ENCODE measurements around the gene RAB6C. TPM values are rescaled to one million over a fixed set of nuclear protein-coding genes. Genes with fewer than 3 reads are reported as not detected.
A peak's percentile ranks its signal among the peaks of the same experiment; 100 is the strongest.
"Not testable (repeated sequence)": the region's sequence is repeated elsewhere in the genome, so short reads cannot be mapped to it uniquely, and the experiment has no call there.

Gene RAB6C
- not detected in 2 replicates for total RNA-seq

DNA sequence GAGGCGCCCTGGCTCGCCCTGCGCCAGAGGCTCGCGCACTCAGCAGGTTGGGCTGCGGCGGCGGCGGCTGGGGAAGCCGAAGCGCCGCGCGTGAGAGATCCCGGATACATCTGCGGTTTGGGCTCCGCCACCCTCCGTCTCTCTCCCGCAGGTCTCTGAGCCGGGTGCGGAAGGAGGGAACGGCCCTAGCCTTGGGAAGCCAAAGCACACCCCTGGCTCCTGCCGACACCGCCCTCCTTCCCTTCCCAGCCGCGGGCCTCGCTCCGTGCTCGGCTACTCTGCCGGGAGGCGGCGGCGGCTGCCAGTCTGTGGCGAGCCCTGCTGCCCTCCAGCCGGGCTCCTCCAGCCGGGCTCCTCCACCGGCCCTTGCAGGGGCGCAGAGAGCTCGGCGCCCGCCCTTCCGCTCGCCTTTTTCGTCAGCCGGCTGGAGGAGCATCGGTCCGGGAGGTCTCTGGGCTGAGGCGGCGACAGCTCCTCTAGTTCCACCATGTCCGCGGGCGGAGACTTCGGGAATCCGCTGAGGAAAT is at the start of gene RAB6C:
Gene RAB6C (plus strand): TSS at position 38 of the 527 bp plus-strand sequence. CDS start 450 bp downstream, at position 488.
- DNase-seq (ENCODE audit: low read depth): not testable (repeated sequence)

DNA sequence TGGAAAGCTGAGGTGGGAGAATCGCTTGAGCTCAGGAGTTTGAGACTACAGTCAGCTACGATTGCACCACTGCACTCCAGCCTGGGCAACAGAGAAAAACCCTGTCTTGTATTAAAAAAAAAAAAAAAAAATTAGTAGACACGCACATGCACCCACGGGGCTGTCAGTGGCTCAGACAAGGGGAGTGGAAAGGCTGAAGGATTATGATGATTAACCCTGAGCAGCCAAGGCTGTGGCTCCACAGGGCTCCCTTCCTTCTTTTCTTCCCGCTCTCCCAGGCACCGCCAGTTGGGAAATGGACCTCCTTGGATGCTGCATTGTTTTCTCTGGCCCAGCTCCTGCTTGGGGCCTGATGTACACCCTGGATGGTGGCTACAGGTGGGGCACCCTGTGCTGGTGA is 49.0 kb upstream of the RAB6C start:
- no peak for DNase-seq (ENCODE audit: low read depth)

DNA sequence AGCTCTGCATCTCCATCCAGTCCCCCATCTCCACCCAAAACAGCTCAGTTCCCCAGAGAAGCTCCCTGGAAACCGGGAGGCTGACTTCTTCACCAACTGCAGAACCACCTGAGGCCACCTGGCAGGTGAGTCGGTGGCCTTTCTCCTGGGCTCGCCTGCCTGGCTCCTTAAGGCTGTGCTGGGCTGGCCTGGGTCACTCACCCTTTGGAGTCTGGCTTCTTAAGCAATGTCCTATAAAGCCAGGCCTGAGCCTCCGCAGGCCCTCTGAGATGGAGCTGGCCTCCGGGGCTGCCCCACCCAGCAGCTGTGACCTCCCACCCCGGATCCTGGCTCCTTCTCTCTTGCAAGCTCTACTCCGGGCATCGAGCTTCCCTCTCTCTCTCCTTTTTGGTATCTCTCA is 46.1 kb upstream of the RAB6C start:
- DNase-seq (ENCODE audit: low read depth): not testable (repeated sequence)

DNA sequence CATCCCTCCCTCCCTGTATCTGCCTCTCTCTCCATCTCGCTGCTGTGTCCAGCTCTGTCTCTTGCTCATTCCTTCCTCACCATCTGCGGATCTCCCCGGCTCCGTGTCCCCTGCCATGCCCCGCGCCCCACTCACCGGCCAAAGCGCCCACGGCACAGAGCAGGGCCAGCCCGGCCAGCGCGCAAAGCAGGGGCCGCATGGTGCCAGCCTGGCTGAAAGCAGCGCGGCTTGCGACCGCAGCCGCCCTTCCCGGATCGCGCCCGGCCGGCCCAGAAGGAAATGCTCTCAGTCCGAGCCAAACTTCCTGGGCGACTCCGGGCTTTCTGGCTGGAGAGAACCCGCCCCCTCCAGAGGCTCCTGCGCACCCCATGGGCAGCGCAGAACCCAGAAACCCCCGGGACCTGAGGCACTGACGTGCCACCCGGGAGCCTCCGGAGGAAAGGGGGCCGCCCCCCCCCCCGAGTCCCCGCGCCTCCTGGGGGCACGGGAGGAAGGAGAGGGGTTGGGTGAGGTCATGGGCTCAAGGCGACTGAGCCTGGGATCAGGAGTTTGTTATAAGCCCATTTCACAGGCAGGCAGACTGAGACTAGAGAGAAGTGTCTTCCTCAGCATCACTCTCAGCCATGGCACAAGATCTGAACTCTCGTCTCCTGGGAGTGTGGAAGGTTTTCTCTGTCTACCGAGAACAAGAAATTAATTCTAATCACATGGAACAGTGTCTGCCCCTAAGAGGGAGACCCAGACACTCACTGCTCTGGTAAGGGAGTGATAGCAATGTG is 45.2 kb upstream of the RAB6C start:
- no peak for DNase-seq (ENCODE audit: low read depth)

DNA sequence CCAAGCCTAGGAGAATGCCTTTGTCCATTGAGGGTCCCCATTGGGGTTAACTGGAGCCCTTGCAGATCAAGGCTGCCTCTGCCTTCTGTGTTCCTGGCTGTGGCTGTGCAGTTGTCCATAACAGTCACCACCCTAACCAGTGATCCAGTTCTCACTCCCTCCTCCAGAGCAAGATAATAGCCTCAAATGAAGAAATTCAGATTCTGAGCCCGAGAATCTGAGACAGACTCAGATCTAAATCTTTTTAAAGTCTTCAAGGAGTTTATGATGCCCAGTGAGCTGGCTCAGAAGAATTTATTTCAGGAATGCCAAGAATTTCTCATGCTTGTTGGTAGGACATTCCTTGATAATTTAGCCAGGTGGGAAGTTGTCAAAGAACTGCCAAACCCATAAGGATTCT is 44.3 kb upstream of the RAB6C start:
- peak; percentile 14 for DNase-seq (ENCODE audit: low read depth)

DNA sequence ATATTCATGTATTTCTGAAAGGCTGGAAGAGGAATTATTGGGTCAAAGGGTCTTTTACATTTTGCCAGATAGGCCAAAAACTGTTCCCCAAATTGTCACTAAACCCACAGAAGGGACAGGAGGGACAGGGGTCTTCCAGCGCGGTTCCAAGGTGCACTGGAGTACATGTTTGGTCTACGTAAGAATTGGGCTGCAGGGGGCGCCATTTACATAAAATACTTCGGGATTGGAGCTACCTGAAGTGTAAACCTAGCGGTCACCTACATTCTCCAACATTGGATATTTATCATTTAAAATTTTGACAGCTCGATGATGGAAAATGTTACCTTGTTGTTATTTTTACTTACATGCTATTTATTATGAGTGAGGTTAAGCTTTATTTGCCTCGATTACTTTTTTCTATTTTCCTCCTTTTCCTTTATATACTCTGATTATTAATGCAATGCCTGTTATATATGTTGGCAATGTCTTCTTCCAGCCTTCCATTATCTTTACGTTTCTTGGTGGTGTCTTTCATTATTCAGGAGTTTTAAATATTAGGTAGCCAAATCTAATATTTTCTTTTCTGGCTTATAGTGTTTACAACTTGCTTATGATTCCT is 43.0 kb upstream of the RAB6C start:
- DNase-seq (ENCODE audit: low read depth): no peak

DNA sequence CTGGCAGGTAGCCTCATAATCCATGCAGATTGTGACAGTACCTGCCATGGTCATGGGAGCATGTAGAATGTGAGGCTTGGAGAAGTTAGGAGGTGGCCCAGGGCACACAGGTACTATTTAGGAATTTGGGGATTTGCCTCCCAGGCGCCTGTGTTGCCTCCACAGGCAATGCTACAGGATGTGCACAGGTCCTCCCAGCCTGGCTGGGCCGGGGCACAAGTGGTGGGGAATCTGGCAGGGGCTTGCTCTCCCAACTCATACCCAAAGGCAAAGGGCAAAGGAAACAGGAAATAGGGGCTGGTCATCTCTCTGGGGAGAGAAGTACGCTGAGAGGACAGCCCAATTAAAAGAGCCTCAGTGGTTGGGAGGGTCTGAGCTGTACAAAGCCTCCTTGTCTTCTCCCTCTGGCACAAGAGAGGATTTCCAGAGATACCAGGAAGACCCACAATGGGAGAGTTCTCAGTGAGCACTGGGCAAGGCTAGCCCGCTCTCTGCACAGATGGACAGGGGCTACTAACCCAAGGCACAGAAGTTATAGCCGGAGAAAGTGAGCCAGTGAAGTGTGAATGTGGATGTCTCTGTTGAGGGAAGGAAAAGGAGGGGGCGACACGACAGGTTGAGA is 40.5 kb upstream of the RAB6C start:
- not testable (repeated sequence) for DNase-seq (ENCODE audit: low read depth)

DNA sequence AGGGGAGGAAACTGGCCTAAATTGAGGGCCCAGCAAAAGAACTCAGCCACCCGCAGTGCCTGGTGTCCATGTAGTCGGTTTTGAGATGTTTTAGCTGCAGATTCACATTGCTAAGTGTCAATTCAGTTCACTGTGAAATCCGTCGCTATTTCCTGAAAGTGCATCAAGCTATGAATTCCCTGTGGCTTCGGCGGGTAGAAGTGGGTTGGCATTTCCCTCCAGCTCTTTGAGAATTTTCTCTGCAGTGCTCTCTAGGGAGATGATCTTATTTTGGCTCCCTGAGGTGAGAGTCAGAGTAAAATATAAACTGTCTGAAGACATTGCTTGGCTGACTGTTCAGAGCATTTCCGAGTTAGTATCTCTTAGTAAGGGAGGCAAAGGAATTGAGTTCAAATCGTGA is 36.0 kb upstream of the RAB6C start:
- DNase-seq (ENCODE audit: low read depth): not testable (repeated sequence)

DNA sequence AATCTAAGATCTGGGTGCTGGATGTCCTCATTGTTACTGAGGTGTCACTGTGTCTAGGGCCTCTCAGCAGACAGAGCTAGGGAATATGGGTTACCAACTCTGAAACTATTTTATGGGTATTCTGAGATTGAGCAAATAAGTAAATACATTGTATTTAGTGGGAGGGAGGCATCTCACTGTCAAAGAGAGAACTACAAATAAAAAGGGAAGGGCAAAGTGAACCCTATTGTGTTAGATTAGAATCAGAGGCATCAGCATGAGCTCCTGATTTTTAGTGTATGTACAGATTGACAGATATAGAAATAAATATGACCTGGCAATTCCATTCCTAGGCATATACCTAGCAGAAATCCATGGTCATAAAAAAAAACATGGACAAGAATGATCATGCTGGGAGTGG is 33.9 kb upstream of the RAB6C start:
- no peak for DNase-seq (ENCODE audit: low read depth)

DNA sequence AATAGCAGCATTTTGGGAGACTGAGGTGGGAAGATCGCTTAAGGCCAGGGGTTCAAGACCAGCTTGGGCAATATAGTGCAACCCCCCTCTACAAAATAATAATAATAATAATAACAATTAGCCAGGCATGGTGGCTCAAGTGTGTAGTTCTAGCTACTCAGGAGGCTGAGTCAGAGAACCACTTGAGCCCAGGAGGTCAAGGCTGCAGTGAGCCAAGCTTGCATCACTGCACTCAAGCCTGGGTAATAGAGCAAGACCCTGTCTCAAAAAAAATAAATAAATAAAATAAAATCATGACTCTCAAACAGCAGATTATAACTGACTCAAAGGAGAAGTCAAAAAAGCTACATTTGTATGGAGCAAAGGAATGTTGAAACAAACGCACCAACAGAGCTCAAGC is 31.8 kb upstream of the RAB6C start:
- DNase-seq (ENCODE audit: low read depth): peak; percentile 1

DNA sequence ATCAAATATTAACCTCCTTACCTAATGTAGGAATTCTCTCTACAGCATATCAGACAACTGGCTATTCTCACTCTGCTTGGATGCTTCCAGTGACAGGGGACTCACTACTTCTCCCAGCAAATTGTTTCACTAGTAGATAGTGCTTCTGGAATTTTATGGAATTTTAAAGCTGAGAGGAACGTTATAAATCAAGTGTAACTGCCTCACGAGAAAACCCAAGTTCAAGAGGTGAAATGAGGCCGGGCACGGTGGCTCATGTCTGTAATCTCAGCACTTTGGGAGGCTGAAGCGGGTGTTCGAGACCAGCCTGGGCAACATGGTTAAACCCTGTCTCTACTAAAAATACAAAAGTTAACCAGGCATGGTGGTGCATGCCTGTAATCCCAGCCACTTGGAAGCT is 23.3 kb upstream of the RAB6C start:
- DNase-seq (ENCODE audit: low read depth): not testable (repeated sequence)

DNA sequence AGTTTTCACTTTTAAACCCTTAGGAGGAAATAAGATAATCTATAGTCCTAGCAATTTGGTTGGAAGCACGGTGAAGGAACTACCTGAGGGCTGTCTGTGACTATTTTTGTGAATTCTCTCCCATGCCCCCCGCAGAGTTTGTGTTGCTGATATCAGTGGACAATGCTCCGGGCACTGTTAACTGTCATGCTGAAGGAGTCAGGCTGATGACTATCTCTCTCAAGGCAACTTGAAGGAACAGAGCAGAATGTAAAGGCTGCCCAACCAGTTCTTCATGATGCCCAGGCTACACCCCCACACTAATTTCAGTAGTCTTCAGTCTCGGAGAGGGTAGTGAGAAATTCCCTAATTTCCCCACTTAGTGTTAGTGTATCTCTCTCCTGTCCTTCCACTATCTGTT is 21.6 kb upstream of the RAB6C start:
- DNase-seq (ENCODE audit: low read depth): no peak

DNA sequence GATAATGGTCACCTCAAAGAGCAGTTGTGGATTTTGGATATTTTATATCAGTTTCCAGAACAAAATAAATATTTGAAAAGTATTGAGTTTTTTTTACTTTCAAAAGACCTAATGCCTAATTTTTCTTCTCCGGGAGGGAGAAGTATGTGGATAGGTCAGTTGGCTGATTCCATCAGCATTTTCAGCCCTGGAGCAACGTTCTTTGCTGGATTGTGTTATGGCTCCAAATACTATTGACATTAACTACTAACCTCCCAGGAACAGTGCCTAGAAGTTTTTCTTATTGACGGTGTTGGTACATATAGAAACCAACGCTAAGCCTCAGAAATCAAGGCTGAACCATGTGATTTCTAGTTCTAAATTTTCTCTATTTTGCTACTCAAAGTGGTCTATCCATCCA is 20.7 kb upstream of the RAB6C start:
- not testable (repeated sequence) for DNase-seq (ENCODE audit: low read depth)

DNA sequence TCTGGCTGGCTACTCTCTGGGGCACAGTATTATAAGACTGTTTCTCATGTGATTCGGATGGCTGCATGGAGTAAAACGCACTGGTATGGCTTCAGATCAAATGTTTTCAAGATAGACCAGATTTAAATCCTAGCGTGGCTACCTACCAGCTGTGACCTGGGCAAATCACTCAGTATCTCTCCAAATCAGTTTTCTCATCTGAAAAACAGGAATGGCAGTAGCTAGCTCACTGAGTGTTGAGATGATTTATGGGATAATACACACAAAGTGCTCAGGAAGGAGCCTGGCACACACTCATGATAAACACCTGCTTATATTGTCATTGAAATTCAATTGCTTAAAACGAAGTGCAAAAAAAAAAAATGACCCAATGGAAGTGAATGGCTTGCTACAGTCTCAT is 10.9 kb upstream of the RAB6C start:
- DNase-seq (ENCODE audit: low read depth): not testable (repeated sequence)

DNA sequence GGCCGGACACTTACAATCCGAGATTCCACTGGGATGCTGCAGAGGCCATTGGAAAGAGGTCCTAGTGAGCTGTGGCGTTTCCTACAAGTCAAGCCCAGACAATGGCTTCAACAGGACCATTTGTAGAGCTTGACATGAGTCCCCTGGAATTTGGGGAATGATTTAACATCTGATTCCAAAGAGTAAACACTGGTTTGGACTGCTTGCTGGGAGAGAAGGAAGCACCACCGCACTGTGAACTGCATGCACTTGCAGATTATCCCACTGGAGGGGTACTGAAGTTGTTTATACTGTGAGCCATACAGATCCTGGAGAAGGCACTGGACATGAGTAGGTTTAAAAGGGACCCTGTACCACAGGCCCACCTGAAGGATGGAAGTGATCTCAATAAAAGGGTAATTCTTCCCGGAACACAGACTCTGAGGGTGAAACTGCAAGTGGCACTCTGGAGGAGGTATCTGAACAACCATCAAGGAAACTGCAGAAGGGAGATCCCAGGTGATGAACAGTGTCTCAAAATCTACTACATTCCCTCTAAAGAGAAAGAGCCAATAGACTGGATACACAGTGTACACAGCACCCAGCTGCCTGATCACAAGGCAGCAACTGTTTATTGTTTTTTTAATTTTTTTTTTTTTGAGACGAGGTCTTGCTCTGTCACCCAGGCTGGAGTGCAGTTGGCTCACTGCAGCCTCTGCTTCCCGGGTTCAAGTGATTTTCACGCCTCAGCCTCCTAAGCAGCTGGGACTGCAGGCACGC is 4.3 kb upstream of the RAB6C start:
- DNase-seq (ENCODE audit: low read depth): no peak

DNA sequence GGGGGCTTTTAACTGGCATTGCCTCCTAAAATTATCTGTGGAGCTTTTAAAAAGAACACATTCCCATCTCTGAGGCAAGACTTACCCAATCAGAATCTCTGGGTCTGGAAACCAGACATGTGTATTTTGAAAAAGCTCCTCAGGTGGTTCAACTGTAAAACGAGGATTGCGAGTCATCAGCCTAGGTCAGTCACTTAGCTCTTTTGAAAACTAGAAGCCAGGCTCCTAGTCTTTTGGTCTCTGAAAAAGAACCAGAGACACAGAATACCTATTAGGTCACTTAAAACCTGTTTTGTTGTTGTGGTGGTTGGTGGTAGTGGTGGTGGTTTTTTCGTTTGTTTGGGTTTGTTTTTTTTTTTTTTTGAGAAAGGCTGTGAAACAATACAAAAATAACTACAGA is 2.5 kb upstream of the RAB6C start:
- not testable (repeated sequence) for DNase-seq (ENCODE audit: low read depth)

DNA sequence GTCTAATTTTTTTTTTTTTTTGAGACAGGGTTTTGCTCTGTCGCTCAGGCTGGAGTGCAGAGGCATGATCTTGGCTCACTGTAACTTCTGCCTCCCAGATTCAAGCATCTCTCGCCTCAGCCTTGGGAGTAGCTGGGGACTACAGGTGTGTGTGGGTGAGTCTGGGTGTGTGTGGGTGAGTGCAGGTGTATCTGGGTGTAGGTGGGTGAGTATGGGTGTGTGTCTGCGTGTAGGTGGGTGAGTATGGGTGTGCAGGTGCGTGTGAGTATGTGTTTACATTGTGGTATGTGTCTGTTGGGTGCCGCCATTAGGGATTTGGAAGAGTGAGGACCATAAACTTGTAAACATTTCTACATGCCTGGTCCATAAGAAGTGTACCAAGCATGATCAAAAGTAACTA is 1.5 kb upstream of the RAB6C start:
- no peak for DNase-seq (ENCODE audit: low read depth)

DNA sequence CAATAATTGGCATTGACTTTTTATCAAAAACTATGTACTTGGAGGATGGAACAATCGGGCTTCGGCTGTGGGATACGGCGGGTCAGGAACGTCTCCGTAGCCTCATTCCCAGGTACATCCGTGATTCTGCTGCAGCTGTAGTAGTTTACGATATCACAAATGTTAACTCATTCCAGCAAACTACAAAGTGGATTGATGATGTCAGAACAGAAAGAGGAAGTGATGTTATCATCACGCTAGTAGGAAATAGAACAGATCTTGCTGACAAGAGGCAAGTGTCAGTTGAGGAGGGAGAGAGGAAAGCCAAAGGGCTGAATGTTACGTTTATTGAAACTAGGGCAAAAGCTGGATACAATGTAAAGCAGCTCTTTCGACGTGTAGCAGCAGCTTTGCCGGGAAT is 780 bp downstream of the RAB6C start:
- not testable (repeated sequence) for DNase-seq (ENCODE audit: low read depth)

DNA sequence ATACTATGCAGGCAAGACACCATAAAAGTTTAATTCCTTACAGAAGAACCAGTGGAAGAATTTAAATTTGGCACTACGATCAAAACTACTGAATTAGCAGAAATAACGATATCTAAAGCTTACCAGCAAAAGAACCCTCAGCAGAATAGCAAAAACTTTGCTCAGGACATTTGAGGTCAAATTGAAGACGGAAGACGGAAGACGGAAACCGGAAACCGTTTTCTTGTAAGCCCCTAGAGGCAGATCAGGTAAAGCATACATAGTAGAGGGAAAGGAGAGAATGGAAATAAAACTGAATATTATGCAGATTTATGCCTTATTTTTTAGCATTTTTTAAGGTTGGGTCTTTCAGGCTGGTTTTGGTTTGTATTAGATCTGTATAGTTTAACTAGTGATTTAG is 2.2 kb downstream of the RAB6C start:
- DNase-seq (ENCODE audit: low read depth): not testable (repeated sequence)

DNA sequence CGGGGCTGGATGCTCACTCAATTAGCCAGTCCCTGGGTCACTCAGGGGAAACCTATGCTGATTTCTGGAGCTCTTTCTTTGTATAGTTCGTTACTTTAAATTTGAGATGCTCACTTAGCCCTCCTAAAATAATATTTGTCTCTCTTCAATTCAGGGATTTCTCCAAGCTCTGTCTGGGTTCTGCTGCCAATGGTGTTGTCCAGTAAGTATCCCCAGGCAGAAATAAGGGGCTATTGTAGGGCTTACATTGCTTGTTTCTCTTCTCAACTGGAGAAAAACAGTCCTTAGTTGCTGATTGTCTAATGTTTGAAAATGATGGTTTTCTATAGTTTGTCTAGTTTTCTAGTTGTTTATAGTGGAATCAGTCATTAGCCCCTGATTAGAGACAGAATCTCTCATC is 5.0 kb downstream of the RAB6C start:
- DNase-seq (ENCODE audit: low read depth): no peak

DNA sequence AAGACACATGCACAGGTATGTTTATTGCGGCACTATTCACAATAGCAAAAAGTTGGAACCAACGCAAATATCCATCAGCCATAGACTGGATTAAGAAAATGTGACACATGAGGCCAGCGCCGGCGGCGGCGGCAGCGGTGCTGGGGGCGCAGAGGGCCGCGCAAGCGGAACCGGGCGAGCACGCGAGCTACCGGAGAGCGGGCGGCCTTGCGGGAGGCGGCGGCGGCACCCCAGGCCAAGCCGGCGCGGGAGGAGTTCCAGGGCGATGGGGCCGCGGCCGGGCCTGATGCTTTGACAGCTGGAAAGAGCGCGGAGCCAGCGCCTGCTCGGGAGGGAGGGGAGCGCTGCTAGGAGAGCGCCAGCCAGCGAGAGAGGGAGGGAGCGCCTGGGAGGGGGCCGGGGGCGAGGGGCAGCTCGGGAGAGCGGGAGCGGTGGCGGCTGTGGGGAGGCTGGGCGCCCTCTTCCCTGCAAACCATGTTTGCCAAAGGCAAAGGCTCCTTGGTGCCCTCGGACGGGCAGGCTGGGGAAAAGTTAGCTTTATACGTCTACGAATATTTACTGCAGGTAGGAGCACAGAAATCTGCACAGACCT is 13.0 kb downstream of the RAB6C start:
- DNase-seq (ENCODE audit: low read depth): not testable (repeated sequence)

DNA sequence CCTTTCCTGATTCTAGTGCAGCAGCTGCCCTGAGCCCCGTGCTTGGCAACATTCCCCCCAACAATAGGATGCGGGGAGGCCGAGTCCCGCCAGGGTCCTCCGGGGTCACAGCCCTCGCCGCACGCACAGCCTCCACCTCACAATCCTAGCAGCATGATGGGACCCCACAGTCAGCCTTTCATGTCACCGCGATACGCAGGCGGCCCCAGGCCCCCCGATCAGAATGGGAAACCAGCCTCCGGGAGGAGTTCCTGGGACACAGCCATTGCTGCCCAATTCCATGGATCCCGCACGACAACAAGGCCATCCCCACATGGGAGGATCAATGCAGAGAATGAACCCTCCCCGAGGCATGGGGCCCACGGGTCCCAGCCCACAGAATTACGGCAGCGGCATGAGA is 13.7 kb downstream of the RAB6C start:
- DNase-seq (ENCODE audit: low read depth): not testable (repeated sequence)
